Esophagus squamous epithelium (tissue), 4 donors: Measurements from ENCODE around the gene MIOS.

ENCODE experiments used
- CTCF ChIP-seq, 6 experiments: fragments of 450-650 bp in 4 of 6; fragments of 200-600 bp in 2 of 6; sonication (generic) in 2 of 6; IDR thresholded peaks; one replicate each; pipeline ENCODE4 v1.5.1; 2016 to 2019; ENCODE audit warnings: antibody characterized with exemption in 6 of 6, mild to moderate bottlenecking in 4 of 6, moderate library complexity in 4 of 6
- POLR2A ChIP-seq, 4 donors: fragments of 450-650 bp; IDR thresholded peaks; one replicate each; pipeline ENCODE4 v1.6.1; 2017; ENCODE audit warnings: antibody characterized with exemption in 4 of 4, mild to moderate bottlenecking in 4 of 4, moderate library complexity in 3 of 4

- TF ChIP-seq POLR2A (IDR thresholded peaks at IDR 0.05) (no peak), CTCF (IDR thresholded peaks at IDR 0.05) (no peak)
These were observed 50.9 kb downstream of the MIOS start for GRCh38 chr7:7617550-7617949.
